ENCODE data around the gene TMPRSS11D.

DNA sequence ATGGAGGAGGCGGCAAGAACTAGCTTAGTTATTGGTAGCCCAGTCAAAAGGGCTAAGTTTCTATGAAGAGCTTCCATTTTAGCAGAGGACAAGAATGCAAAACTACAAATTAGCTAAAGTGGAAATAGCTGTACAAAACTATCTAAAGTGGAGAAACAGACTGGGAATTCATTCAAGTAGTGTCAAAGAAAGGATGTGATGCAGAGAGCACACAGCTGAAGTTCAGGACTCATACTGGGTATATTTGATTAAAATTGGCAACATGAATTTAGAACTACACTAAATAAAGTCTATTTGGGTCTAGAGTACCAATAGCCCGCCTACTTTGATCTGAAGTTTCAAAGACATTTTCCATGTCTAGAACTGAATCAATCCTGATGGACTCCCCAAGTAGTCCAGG lies 96.5 kb downstream of the TMPRSS11D start:
- TF ChIP-seq SRF (IDR thresholded peaks at IDR 0.05; ENCODE audit: low read depth, low read length): no peak
- TF ChIP-seq POLR2AphosphoS5 (IDR thresholded peaks at IDR 0.05; ENCODE audit: low read depth, low read length): no peak
- TF ChIP-seq, protein P1, sequence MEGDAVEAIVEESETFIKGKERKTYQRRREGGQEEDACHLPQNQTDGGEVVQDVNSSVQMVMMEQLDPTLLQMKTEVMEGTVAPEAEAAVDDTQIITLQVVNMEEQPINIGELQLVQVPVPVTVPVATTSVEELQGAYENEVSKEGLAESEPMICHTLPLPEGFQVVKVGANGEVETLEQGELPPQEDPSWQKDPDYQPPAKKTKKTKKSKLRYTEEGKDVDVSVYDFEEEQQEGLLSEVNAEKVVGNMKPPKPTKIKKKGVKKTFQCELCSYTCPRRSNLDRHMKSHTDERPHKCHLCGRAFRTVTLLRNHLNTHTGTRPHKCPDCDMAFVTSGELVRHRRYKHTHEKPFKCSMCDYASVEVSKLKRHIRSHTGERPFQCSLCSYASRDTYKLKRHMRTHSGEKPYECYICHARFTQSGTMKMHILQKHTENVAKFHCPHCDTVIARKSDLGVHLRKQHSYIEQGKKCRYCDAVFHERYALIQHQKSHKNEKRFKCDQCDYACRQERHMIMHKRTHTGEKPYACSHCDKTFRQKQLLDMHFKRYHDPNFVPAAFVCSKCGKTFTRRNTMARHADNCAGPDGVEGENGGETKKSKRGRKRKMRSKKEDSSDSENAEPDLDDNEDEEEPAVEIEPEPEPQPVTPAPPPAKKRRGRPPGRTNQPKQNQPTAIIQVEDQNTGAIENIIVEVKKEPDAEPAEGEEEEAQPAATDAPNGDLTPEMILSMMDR (IDR thresholded peaks at IDR 0.05; ENCODE audit: control extremely low read depth in 1 of 3, insufficient read depth in 1 of 3, low read depth in 1 of 3, low read length in 3 of 3): no peak
- TF ChIP-seq TBP (IDR thresholded peaks at IDR 0.05; ENCODE audit: low read depth, low read length): no peak
- TF ChIP-seq RXRA (IDR thresholded peaks at IDR 0.05; ENCODE audit: insufficient read depth, low read depth, low read length): no peak
